Stimulated activated naive CD8-positive, alpha-beta T cell treated with anti-CD3 and anti-CD28 coated beads, Interleukin-15, amount 100 ng/mL, for 72 hours (primary cell): Measurements from ENCODE around the gene OR13G1.
"Not testable (repeated sequence)": the region's sequence is repeated elsewhere in the genome, so short reads cannot be mapped to it uniquely, and the experiment has no call there.

Source experiments
- ATAC-seq: fragments of 150-1000 bp; cut with Tn5 transposase; 2 replicates; pipeline ENCODE4 v1.10.0; 2021; ENCODE audit warnings: mild to moderate bottlenecking, moderate library complexity
- DNase-seq, 2 donors: peaks; one replicate each; pipeline ENCODE4 v3.0.0; 2021 to 2022
- H3K27ac Mint-ChIP-seq, 2 donors: one replicate each; pipeline ENCODE4 v1.8.0; 2022; ENCODE audit warnings: mild to moderate bottlenecking in 2 of 2, mixed read lengths in 2 of 2, moderate library complexity in 2 of 2
- H3K27me3 Mint-ChIP-seq: one replicate; pipeline ENCODE4 v1.8.0; 2022; ENCODE audit warnings: mixed read lengths
- H3K4me1 Mint-ChIP-seq: one replicate; pipeline ENCODE4 v1.8.0; 2022; ENCODE audit warnings: mild to moderate bottlenecking, mixed read lengths
- H3K4me3 Mint-ChIP-seq, 2 donors: one replicate each; pipeline ENCODE4 v1.8.0; 2022; ENCODE audit warnings: mild to moderate bottlenecking in 2 of 2, mixed read lengths in 2 of 2, moderate library complexity in 1 of 2
- H3K9me3 Mint-ChIP-seq, 2 donors: one replicate each; pipeline ENCODE4 v1.8.0; 2022; ENCODE audit warnings: mixed read lengths in 2 of 2

Gene OR13G1, protein sequence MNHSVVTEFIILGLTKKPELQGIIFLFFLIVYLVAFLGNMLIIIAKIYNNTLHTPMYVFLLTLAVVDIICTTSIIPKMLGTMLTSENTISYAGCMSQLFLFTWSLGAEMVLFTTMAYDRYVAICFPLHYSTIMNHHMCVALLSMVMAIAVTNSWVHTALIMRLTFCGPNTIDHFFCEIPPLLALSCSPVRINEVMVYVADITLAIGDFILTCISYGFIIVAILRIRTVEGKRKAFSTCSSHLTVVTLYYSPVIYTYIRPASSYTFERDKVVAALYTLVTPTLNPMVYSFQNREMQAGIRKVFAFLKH

DNA sequence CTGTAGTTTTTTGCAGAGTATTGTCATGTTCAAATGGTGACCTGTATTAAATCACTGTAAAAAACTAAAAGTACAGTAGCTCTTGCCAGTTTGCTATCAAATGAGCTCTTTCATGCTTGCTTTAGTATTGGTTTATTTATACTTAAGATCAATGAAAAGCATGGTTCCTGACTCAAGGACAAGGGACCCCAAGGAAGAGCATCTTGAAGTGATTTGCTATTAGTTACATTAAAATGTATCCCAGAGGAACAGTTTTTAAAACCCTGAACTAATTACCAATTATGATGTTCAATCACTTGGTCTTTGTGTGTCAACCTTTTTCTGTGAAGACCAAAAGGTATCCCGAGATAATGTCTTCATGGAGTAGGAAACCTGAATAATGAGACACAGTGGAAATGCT, at the start of gene OR13G1:
Gene OR13G1 (minus strand): TSS at position 101 of the 400 bp plus-strand sequence. CDS start 6,698 bp downstream, outside the sequence.
- no peaks in the 10 kb centered on the region for H3K27me3 Mint-ChIP-seq
- H3K27ac Mint-ChIP-seq: no peak within 1 kb of the TSS
- H3K9me3 Mint-ChIP-seq: no peaks in the 10 kb centered on the region
- no peak within 1 kb of the TSS for H3K4me3 Mint-ChIP-seq
- DNase-seq: no peak
- H3K4me1 Mint-ChIP-seq: no peaks in the 10 kb centered on the region
- ATAC-seq: no peak

DNA sequence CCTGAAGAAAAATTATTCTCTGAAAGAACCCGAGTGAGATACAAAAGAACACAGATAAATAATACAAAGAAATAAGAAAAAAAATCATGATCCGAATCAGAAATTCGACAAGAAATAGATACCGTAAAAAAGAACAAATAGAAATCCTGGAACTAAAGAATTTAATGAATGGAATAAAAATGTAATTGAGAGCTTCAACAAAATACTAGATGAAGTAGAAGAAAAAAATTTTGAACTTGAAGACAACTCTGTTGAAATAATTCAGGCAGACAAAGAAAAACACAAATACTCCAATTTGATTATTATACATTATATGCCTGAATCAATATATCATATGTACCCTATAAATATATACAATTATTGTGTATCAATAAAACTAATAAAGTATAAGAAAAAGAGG, 41.7 kb upstream of the OR13G1 start:
- Mint-ChIP-seq H3K9me3 (peaks cover 4 to 16% of the 10 kb centered on the region in 2 donors), H3K27ac (no peak overlapping the region), H3K4me1 (no peaks in the 10 kb centered on the region), H3K4me3 (no peak overlapping the region), H3K27me3 (no peaks in the 10 kb centered on the region)
- no peak for ATAC-seq
- no peak for DNase-seq

DNA sequence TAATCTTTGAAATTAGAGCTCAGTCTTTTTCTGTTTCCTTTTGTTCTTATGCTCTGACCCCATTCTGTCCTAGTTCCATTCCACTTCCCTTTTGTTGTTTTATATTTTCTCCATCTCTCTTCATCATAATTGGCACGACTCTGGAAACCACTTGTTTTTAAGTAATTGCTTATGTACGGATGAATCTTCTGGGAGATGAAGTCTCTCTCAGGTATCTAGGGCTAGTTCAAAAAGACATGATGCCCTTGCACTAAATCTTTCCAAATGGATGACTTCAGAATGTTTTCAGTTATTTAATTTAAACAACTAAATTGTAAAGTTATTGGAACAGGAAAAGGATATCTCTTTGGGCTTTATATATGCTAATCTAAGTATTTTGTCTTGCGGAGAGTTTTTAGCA, 37.0 kb upstream of the OR13G1 start, which contains the start of gene OR6F1:
Gene OR6F1 (minus strand): TSS at position 101 of the 400 bp plus-strand sequence. CDS start 3,891 bp downstream, outside the sequence.
- ATAC-seq: no peak
- Mint-ChIP-seq H3K27me3 (no peaks in the 10 kb centered on the region), H3K4me3 (no peak within 1 kb of the TSS), H3K9me3 (no peaks in the 10 kb centered on the region), H3K27ac (no peak within 1 kb of the TSS), H3K4me1 (no peaks in the 10 kb centered on the region)
- no peak for DNase-seq

DNA sequence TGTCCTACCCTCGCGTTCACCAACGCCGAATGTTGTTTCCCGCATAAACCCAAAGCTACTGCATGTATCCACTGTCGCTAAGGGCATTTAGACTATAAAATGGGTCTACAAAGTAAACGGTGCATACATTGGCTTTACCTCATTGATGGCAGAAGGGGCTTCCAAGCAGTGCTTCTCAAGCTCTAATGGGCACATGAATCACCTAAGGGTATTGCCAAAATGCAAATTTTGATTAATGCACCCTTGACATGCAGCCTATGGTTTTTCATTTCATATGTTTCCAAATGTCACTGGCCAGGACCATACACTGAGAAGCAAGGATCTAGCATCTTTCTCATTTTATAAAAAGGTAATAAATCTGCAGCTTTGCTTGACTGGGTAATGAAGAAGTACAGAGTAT, 34.2 kb upstream of the OR13G1 start:
- DNase-seq: no peak
- no peak for ATAC-seq
- no peak overlapping the region for H3K27ac Mint-ChIP-seq
- H3K4me3 Mint-ChIP-seq: no peak overlapping the region
- no peaks in the 10 kb centered on the region for H3K4me1 Mint-ChIP-seq
- no peaks in the 10 kb centered on the region for H3K9me3 Mint-ChIP-seq
- H3K27me3 Mint-ChIP-seq: no peaks in the 10 kb centered on the region

DNA sequence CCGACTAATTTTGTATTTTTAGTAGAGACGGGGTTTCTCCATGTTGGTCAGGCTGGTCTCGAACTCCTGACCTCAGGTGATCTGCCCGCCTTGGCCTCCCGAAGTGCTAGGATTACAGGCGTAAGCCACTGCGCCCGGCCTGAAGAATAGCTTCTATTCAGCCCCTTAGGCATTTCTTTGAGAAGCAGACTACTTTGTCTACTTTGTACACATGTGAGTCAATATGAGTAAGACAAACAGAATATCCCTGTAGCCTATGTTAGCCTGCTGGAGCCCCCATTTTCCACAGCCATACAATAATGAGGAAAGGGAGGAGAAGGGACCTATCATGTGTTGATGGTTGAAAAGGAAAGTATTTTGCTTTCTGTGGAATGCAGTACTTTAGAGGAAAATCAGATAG, 31.1 kb upstream of the OR13G1 start:
- H3K9me3 Mint-ChIP-seq, H3K4me1 Mint-ChIP-seq, ATAC-seq, H3K27me3 Mint-ChIP-seq, H3K4me3 Mint-ChIP-seq, H3K27ac Mint-ChIP-seq, DNase-seq: not testable (repeated sequence)

DNA sequence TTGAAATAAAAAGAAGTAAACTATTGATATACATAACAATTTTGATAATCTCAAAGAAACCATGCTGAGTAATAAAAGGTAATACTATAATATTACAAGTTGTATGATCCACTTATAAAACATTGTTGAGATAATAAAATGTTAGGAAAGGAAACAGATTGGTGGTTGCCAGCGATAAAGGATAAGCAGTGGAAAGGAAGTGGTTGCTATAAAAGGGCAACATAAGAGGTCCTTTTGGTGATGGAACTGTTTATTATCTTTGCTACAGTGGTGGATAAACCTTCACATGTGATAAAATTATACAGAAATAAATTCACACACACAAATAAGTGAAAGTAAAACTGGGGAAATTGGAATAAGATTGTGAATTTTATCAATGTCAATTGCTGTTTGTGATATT, 21.8 kb upstream of the OR13G1 start:
- Mint-ChIP-seq H3K4me1 (no peaks in the 10 kb centered on the region), H3K4me3 (no peak overlapping the region), H3K9me3 (peaks cover 4 to 7% of the 10 kb centered on the region in 2 donors), H3K27me3 (no peaks in the 10 kb centered on the region), H3K27ac (no peak overlapping the region)
- no peak for DNase-seq
- no peak for ATAC-seq

DNA sequence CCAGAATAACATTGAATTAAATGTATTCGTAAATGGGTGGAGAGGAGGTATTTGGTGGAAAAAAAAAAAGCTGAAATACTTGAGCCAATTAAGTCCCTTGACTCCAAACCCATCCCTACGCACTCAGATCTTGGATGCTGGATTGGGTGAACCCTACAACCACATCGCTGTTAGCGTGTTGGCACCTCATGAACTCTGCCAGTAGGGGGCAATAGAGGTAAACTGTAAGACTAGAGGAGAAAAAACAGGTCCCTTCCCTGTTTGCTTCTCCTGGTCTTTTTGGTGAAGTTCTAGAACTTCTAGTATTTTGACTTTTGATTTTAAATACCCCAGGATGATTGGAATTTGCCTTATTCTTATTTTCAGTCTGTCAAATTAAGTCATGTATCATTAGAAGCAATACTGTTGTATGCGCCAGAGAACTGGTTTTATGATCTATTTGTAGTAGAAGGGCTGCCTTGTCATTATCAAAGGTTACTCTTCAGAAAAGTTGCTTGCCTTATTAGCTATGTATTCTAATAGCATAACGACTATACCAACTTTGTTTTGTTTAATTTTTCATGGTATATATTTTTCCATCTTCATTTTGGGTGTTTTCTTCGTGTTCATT, 1.9 kb upstream of the OR13G1 start:
- Mint-ChIP-seq H3K9me3 (no peaks in the 10 kb centered on the region), H3K4me3 (no peak overlapping the region), H3K4me1 (no peaks in the 10 kb centered on the region), H3K27ac (no peak overlapping the region), H3K27me3 (peaks cover 8% of the 10 kb centered on the region)
- ATAC-seq (peak; percentile 77), DNase-seq (peak; percentile 23 to 32)

DNA sequence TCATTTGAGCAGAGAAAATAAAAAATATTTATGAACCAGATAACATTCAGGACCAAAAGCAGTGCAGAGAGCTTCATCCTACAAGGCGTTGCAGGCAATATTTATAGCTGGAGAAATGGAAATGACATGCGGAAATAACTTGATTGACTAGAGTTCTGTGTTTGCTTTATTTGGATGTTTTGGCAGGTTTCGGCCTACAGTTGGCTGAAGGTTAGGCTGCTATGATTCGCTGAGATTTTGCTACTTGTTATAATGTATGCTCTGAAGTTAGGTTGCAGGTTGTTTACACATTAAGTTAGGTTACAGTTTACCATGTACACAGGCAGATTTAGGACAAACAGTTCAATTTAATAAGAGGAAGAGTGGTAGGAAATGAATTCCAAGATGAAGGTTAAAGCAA, 632 bp upstream of the OR13G1 start:
- Mint-ChIP-seq H3K9me3 (no peaks in the 10 kb centered on the region), H3K4me1 (no peaks in the 10 kb centered on the region), H3K27me3 (no peaks in the 10 kb centered on the region), H3K4me3 (no peak overlapping the region), H3K27ac (no peak overlapping the region)
- DNase-seq (no peak), ATAC-seq (no peak)

DNA sequence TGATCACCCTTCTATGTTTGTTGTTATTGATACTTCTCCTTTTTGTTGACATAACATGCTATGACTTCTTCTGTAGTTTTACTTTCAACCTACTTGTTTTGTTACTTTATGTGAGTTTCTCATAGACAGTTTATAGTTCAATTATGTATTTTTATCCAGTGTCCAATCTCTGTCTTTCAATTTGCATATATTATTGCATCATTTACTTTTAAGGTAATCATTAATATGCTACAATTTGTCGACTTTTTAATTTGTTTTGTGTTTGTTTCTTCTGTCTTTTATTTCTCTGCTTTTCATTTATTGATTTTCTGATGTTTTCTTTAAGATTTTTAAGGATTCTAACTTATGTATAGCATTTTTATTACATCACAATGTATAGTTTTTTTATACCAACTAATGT, 10.3 kb downstream of the OR13G1 start:
- H3K9me3 Mint-ChIP-seq: peaks cover 6% of the 10 kb centered on the region in 2 donors
- H3K4me3 Mint-ChIP-seq: no peak overlapping the region
- DNase-seq: no peak
- no peak for ATAC-seq
- no peaks in the 10 kb centered on the region for H3K27me3 Mint-ChIP-seq
- no peaks in the 10 kb centered on the region for H3K4me1 Mint-ChIP-seq
- H3K27ac Mint-ChIP-seq: no peak overlapping the region

DNA sequence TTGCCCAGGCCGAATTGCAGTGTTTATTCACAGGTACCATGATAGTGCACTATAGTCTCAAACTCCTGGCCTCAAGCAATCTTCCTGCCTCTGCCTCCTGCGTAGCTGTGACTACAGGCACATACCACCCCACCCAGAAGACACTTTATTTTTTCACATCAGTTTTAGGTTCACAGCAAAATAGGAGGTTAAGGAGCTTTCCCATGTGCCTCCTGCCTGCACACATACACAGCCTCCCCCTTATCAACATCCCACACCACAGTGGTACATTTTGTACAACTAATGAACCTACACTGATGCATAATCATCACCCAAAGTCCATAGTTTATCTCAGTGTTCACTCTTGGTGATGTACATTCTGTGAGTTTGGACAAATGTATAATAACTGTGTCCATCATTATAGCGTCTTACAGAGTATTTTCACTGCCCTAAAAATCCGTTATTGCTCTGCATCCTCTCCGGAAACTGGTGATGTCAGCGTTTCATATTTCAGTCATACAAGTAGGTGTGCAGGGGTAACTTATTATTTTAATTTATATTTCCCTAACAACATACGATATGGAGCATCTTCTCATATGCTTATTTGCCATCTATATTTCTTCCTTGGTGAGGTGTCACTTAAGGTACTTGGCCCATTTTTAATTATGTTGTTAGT, 23.2 kb downstream of the OR13G1 start:
- Mint-ChIP-seq H3K9me3 (peaks cover 0 to 6% of the 10 kb centered on the region in 2 donors), H3K27me3 (no peaks in the 10 kb centered on the region), H3K4me1 (no peaks in the 10 kb centered on the region), H3K27ac (no peak overlapping the region), H3K4me3 (no peak overlapping the region)
- DNase-seq: no peak
- no peak for ATAC-seq

DNA sequence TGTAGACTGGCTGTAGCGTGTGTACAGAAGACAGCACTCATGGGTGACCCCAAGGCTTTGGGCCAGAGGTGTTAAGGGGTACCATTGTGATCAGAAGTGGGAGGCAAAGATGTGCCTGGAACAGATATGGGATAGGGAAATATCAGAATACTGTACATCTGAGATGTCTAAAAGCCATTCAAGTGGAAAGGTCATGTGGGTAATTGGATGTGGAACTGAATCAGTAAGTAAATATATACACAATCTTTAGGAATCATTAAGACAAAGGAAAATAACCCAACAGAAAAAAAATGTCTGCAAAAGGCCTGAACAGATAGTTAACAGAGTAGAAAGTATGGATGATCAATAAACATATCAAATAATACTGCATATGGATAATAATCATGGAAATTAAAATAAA, 26.5 kb downstream of the OR13G1 start:
- no peak for ATAC-seq
- H3K4me1 Mint-ChIP-seq: no peaks in the 10 kb centered on the region
- no peak for DNase-seq
- no peak overlapping the region for H3K4me3 Mint-ChIP-seq
- H3K9me3 Mint-ChIP-seq: no peaks in the 10 kb centered on the region
- no peaks in the 10 kb centered on the region for H3K27me3 Mint-ChIP-seq
- H3K27ac Mint-ChIP-seq: no peak overlapping the region

DNA sequence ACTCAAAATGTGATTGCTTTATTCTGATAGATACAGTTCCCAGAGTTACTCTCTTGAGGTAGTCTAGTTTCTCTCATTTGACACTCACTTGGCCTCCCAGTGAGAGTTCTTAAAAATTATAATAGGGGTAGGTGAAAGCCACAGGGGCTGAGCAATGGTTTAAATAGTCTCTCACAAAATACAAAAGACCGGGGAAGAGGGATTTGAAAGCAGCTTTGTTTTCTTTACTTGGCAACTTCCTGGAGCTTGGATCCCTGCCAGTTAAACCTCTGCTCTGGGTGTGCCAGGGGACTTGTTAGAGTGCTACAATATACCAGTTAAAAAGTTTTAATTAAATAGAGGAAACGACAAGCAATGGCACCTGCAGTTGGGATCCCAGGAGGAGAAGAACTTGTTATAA, 31.7 kb downstream of the OR13G1 start:
- H3K27me3 Mint-ChIP-seq: no peaks in the 10 kb centered on the region
- H3K4me3 Mint-ChIP-seq: no peak overlapping the region
- no peak overlapping the region for H3K27ac Mint-ChIP-seq
- no peaks in the 10 kb centered on the region for H3K4me1 Mint-ChIP-seq
- H3K9me3 Mint-ChIP-seq: no peaks in the 10 kb centered on the region
- DNase-seq (no peak), ATAC-seq (no peak)

DNA sequence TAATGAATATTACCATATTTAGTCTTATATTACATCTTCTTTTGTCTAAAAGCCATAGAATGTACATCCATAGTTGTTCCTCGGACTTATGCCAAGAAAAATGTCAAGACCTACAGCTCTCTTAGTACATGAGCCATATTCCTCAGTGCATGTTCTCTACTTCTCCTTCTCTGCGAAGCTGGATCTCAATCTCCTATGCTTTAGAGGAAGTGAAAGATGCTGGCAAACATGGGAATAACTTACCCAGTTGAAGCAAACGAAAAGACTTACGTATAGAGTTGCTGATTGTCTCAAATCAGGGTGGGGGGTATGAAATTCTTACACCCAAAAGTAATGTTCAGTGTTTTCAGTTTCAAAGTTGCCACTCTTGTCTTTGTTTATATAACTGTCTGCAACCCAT, 32.7 kb downstream of the OR13G1 start:
- no peak for DNase-seq
- no peaks in the 10 kb centered on the region for H3K4me1 Mint-ChIP-seq
- H3K27me3 Mint-ChIP-seq: no peaks in the 10 kb centered on the region
- H3K9me3 Mint-ChIP-seq: no peaks in the 10 kb centered on the region
- H3K4me3 Mint-ChIP-seq: no peak overlapping the region
- no peak overlapping the region for H3K27ac Mint-ChIP-seq
- ATAC-seq: no peak

DNA sequence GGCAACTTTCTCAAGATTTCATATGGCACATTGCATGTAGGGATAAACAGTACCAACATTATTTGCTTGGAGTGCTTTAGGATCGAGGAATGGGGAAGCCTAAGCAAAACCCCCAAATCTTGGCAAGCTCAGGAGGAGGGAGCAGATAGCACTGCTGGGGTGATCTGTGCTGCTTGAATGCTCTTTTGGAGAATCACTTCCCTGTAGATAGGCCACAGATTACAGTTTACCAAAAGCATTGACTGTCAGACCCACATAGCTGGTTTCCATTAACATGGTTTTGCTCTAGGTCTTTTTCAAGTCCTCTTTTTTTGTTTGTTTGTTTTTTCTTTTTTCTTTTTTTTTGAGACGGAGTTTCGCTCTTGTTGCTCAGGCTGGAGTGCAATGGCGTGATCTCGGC, 36.8 kb downstream of the OR13G1 start:
- no peak overlapping the region for H3K27ac Mint-ChIP-seq
- ATAC-seq: no peak
- H3K27me3 Mint-ChIP-seq: peaks cover 29% of the 10 kb centered on the region
- peaks cover 13% of the 10 kb centered on the region for H3K4me1 Mint-ChIP-seq
- no peak for DNase-seq
- no peak overlapping the region for H3K4me3 Mint-ChIP-seq
- no peaks in the 10 kb centered on the region for H3K9me3 Mint-ChIP-seq

DNA sequence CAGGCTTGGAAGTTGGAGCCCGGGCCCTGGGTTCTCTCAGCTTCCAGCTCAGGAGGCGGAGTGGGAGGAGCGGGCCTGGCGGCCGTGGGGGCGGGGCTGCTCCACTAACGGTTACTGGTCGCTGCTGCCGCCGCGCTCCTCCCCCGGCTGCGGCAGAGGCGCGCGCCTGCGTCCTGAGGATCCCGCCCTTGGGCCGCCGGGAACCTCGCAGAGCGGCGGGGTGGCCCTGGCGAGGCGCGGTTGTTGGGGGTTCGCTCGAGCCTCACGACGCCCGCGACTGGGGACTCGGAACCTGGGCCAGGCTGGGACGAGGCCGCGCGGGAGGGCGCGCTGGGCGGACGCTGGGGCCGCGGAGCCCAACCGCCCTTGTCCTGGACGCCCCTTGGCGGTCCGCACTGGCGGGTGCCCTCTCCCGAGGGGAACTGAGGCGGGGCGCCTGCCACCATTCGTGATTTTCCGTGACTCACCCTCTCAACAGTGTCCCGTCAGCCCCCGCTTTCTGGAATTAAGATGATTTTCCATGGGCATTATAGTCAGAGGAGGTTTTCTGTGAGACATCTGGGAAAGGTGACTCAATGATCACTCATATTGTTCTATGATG, 40.1 kb downstream of the OR13G1 start:
- DNase-seq: peak; percentile 43 to 60
- H3K27me3 Mint-ChIP-seq: peaks cover 39% of the 10 kb centered on the region
- peaks cover 13% of the 10 kb centered on the region for H3K4me1 Mint-ChIP-seq
- H3K4me3 Mint-ChIP-seq: peak overlapping the region; percentile 24 to 38
- ATAC-seq: peak; percentile 92
- H3K9me3 Mint-ChIP-seq: peaks cover 0 to under 1% of the 10 kb centered on the region in 2 donors
- no peak overlapping the region for H3K27ac Mint-ChIP-seq

DNA sequence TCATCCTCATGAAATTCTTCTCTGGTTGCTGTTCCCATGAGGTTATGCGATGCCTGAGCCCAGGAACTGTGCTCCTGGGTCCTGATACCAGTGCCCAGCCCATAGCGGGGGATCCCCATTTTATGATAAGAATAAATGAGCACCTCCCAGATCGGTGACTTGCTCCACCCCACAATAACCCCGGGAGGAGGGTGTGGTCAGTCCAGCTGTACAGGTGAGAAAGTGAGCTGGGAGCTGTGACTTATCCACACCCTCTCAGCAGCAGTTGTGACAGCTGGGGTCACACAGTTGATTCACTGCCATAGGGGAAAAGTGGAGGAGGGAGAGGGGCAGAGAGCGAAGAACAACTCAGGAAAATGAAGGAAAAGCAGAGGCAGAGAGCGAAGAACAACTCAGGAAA, 40.8 kb downstream of the OR13G1 start:
- Mint-ChIP-seq H3K4me3 (peak overlapping the region; percentile 24 to 51), H3K27me3 (peaks cover 45% of the 10 kb centered on the region), H3K9me3 (peaks cover 0 to 5% of the 10 kb centered on the region in 2 donors), H3K27ac (no peak overlapping the region), H3K4me1 (peaks cover 13% of the 10 kb centered on the region)
- no peak for ATAC-seq
- no peak for DNase-seq
